ENCODE measurements around the gene BTD. TPM values are rescaled to one million over a fixed set of nuclear protein-coding genes. Genes with fewer than 3 reads are reported as not detected.

BTD gene, protein sequence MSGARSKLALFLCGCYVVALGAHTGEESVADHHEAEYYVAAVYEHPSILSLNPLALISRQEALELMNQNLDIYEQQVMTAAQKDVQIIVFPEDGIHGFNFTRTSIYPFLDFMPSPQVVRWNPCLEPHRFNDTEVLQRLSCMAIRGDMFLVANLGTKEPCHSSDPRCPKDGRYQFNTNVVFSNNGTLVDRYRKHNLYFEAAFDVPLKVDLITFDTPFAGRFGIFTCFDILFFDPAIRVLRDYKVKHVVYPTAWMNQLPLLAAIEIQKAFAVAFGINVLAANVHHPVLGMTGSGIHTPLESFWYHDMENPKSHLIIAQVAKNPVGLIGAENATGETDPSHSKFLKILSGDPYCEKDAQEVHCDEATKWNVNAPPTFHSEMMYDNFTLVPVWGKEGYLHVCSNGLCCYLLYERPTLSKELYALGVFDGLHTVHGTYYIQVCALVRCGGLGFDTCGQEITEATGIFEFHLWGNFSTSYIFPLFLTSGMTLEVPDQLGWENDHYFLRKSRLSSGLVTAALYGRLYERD
- 5.2 and 7.1 TPM in 2 replicates for total RNA-seq (2014; rRNA removed; shearing (Covaris generic); ENCODE audit: low replicate concordance)

DNA sequence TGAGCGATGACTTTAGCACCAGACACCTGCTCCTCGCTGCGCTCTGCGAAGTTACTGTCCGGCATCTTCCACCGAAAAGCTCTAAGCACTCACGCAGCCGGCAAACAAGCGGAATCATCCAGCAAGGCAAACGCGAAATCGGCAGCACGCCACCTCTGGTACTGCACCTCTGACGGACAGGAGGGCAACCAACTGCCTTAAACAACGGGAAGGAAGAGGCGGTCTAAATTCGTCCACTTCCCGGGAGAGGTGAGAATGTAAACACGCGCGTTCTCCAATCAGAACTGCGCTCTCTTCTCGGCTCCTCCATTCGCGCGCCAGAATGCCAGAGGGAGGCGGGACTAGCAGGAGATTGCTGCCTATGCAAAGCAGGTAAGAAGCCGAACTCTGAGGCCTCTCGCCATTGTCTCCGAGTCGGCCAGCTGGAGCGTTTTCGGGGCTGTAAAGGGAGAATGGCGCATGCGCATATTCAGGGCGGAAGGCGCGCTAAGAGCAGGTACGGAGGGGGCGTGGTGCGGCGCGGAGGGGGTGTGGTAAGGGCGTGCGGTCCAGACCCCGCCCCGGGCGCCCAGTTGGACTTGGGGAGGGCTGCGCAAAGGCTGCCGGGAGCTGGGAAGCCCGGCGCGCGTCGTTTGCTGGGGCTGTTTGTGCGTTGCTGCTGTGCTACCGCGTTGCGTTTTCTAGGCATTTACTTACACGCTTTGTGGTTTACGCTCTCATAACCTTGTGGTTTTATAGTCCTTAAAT lies at the start of gene BTD, which contains the start of gene HACL1:
Gene BTD (plus strand): TSS at position 347 of the 747 bp plus-strand sequence. CDS start 33,695 bp downstream, outside the sequence.
Gene HACL1 (minus strand): TSS at position 171 of the 747 bp plus-strand sequence. CDS start 106 bp downstream, at position 65.
- peak within 1 kb of the TSS; percentile 84 for H2AFZ ChIP-seq (ENCODE audit: low read length)
- H3K27ac ChIP-seq (ENCODE audit: low read length) = peak within 1 kb of the TSS; percentile 75
- H3K9me3 ChIP-seq (ENCODE audit: low read length) = no peaks in the 10 kb centered on the region
- H3K9me2 ChIP-seq (replicated peaks; ENCODE audit: insufficient read depth, low read length) = no peaks in the 10 kb centered on the region
- H3K4me1 ChIP-seq (ENCODE audit: low read length) = peaks cover 14% of the 10 kb centered on the region
- DNase-seq = peak; percentile 100
- peak within 1 kb of the TSS; percentile 83 for H3K9ac ChIP-seq (ENCODE audit: low read length)
- peaks cover 31% of the 10 kb centered on the region; the same call in 1 of the 2 replicates for H3K36me3 ChIP-seq (ENCODE audit: insufficient read depth, low read length)
- peak within 1 kb of the TSS; percentile 91 for H3K4me3 ChIP-seq (ENCODE audit: low read length)
- H3K79me2 ChIP-seq (ENCODE audit: low read length) = peaks cover 31% of the 10 kb centered on the region
- no peaks in the 10 kb centered on the region for H4K20me1 ChIP-seq (ENCODE audit: insufficient read depth, low read depth, low read length)
- peak within 1 kb of the TSS; percentile 97 for H3K4me2 ChIP-seq (ENCODE audit: low read depth, low read length, poor library complexity, severe bottlenecking)
- H3K27me3 ChIP-seq (ENCODE audit: low read length) = no peaks in the 10 kb centered on the region

GRCh38 chr3:15551902-15552301 lies 49.6 kb upstream of the BTD start:
- H2AFZ ChIP-seq (ENCODE audit: low read length) = no peak overlapping the region
- H3K4me2 ChIP-seq (ENCODE audit: low read depth, low read length, poor library complexity, severe bottlenecking) = no peak overlapping the region
- H3K9me3 ChIP-seq (ENCODE audit: low read length) = no peaks in the 10 kb centered on the region
- H3K9ac ChIP-seq (ENCODE audit: low read length) = no peak overlapping the region
- no peaks in the 10 kb centered on the region for H3K27me3 ChIP-seq (ENCODE audit: low read length)
- DNase-seq = no peak
- H3K27ac ChIP-seq (ENCODE audit: low read length) = no peak overlapping the region
- no peaks in the 10 kb centered on the region for H4K20me1 ChIP-seq (ENCODE audit: insufficient read depth, low read depth, low read length)
- no peak overlapping the region for H3K4me3 ChIP-seq (ENCODE audit: low read length)
- H3K79me2 ChIP-seq (ENCODE audit: low read length) = no peaks in the 10 kb centered on the region
- no peaks in the 10 kb centered on the region for H3K36me3 ChIP-seq (ENCODE audit: insufficient read depth, low read length)
- peaks cover 7% of the 10 kb centered on the region for H3K4me1 ChIP-seq (ENCODE audit: low read length)
- H3K9me2 ChIP-seq (replicated peaks; ENCODE audit: insufficient read depth, low read length) = no peaks in the 10 kb centered on the region

GRCh38 chr3:15553749-15554148 lies 47.8 kb upstream of the BTD start:
- no peak overlapping the region for H3K9ac ChIP-seq (ENCODE audit: low read length)
- no peak overlapping the region for H3K4me2 ChIP-seq (ENCODE audit: low read depth, low read length, poor library complexity, severe bottlenecking)
- H3K27ac ChIP-seq (ENCODE audit: low read length) = no peak overlapping the region
- no peaks in the 10 kb centered on the region for H3K79me2 ChIP-seq (ENCODE audit: low read length)
- H3K9me2 ChIP-seq (replicated peaks; ENCODE audit: insufficient read depth, low read length) = no peaks in the 10 kb centered on the region
- H2AFZ ChIP-seq (ENCODE audit: low read length) = no peak overlapping the region
- H3K9me3 ChIP-seq (ENCODE audit: low read length) = no peaks in the 10 kb centered on the region
- no peaks in the 10 kb centered on the region for H3K36me3 ChIP-seq (ENCODE audit: insufficient read depth, low read length)
- no peaks in the 10 kb centered on the region for H3K27me3 ChIP-seq (ENCODE audit: low read length)
- H4K20me1 ChIP-seq (ENCODE audit: insufficient read depth, low read depth, low read length) = no peaks in the 10 kb centered on the region
- DNase-seq = no peak
- no peak overlapping the region for H3K4me3 ChIP-seq (ENCODE audit: low read length)
- H3K4me1 ChIP-seq (ENCODE audit: low read length) = peaks cover 18% of the 10 kb centered on the region

DNA sequence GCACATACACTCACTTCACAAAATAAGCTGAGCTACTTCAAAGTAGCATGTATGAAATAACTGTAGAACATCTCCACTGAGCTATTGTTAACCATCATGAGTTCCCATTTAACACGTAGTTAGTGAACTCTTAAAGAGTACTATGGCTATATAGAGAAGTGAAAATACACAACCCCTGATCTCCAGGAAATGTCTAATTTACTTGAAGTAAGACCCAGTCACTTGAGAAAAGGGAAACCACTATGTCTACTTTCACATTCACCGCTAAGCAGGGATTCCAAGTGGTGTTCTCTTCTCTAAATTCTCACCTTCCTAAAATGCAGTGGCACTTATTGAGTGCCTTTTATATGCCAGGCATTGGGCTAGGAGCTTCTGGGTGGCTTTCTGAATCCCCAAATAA lies 45.0 kb upstream of the BTD start:
- Histone ChIP-seq H3K9ac (ENCODE audit: low read length) (no peak overlapping the region), H3K4me3 (ENCODE audit: low read length) (no peak overlapping the region), H3K9me2 (replicated peaks; ENCODE audit: insufficient read depth, low read length) (no peaks in the 10 kb centered on the region), H2AFZ (ENCODE audit: low read length) (no peak overlapping the region), H3K27ac (ENCODE audit: low read length) (no peak overlapping the region), H3K36me3 (ENCODE audit: insufficient read depth, low read length) (peaks cover 8% of the 10 kb centered on the region; the same call in 1 of the 2 replicates), H3K27me3 (ENCODE audit: low read length) (no peaks in the 10 kb centered on the region), H3K4me1 (ENCODE audit: low read length) (peaks cover 18% of the 10 kb centered on the region), H3K9me3 (ENCODE audit: low read length) (no peaks in the 10 kb centered on the region), H3K4me2 (ENCODE audit: low read depth, low read length, poor library complexity, severe bottlenecking) (no peak overlapping the region), H3K79me2 (ENCODE audit: low read length) (no peaks in the 10 kb centered on the region), H4K20me1 (ENCODE audit: insufficient read depth, low read depth, low read length) (no peaks in the 10 kb centered on the region)
- DNase-seq = peak; percentile 74

DNA sequence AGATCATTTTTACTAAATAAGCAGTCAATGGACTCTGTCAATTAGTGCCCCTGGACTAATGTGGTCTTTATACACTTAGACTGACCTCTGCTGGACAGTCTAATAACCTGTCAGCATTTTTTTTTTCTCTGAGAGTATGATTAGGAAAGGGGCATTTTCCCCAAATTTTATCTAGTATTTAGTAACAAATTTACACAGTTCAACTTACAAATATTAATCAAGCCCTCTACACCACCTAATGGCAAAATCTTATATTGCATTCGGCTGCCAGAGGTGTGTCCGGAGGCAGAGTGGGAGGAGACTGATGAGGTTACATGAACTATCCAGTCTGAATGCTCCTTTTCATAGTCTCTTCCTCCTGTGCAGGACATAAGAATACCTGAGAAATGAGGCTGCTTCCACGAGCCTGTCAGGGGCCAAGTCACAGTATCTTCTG lies 44.0 kb upstream of the BTD start:
- Histone ChIP-seq H2AFZ (ENCODE audit: low read length) (0 out of 2 replicates have a peak overlapping the region, but pooled peaks have one; percentile 58), H3K4me3 (ENCODE audit: low read length) (no peak overlapping the region), H3K36me3 (ENCODE audit: insufficient read depth, low read length) (peaks cover 8% of the 10 kb centered on the region; the same call in 1 of the 2 replicates), H4K20me1 (ENCODE audit: insufficient read depth, low read depth, low read length) (no peaks in the 10 kb centered on the region), H3K4me1 (ENCODE audit: low read length) (peaks cover 18% of the 10 kb centered on the region), H3K4me2 (ENCODE audit: low read depth, low read length, poor library complexity, severe bottlenecking) (peak overlapping the region; percentile 37), H3K79me2 (ENCODE audit: low read length) (no peaks in the 10 kb centered on the region), H3K27me3 (ENCODE audit: low read length) (no peaks in the 10 kb centered on the region), H3K9me3 (ENCODE audit: low read length) (no peaks in the 10 kb centered on the region), H3K9me2 (replicated peaks; ENCODE audit: insufficient read depth, low read length) (no peaks in the 10 kb centered on the region), H3K9ac (ENCODE audit: low read length) (peak overlapping the region; percentile 21; the same call in 1 of the 2 replicates), H3K27ac (ENCODE audit: low read length) (no peak overlapping the region)
- peak; percentile 90 for DNase-seq

GRCh38 chr3:15558581-15558980 lies 43.0 kb upstream of the BTD start:
- H3K27ac ChIP-seq (ENCODE audit: low read length) = no peak overlapping the region
- no peak for DNase-seq
- no peaks in the 10 kb centered on the region for H4K20me1 ChIP-seq (ENCODE audit: insufficient read depth, low read depth, low read length)
- no peaks in the 10 kb centered on the region for H3K79me2 ChIP-seq (ENCODE audit: low read length)
- H3K9me3 ChIP-seq (ENCODE audit: low read length) = no peaks in the 10 kb centered on the region
- H3K9me2 ChIP-seq (replicated peaks; ENCODE audit: insufficient read depth, low read length) = no peaks in the 10 kb centered on the region
- peaks cover 8% of the 10 kb centered on the region; the same call in 1 of the 2 replicates for H3K36me3 ChIP-seq (ENCODE audit: insufficient read depth, low read length)
- H3K4me1 ChIP-seq (ENCODE audit: low read length) = peaks cover 18% of the 10 kb centered on the region
- no peak overlapping the region for H3K9ac ChIP-seq (ENCODE audit: low read length)
- H3K27me3 ChIP-seq (ENCODE audit: low read length) = no peaks in the 10 kb centered on the region
- no peak overlapping the region for H3K4me3 ChIP-seq (ENCODE audit: low read length)
- no peak overlapping the region for H2AFZ ChIP-seq (ENCODE audit: low read length)
- H3K4me2 ChIP-seq (ENCODE audit: low read depth, low read length, poor library complexity, severe bottlenecking) = no peak overlapping the region

GRCh38 chr3:15562560-15562959 lies 39.0 kb upstream of the BTD start:
- Histone ChIP-seq H3K4me3 (ENCODE audit: low read length) (no peak overlapping the region), H3K27ac (ENCODE audit: low read length) (no peak overlapping the region), H3K9me2 (replicated peaks; ENCODE audit: insufficient read depth, low read length) (no peaks in the 10 kb centered on the region), H3K36me3 (ENCODE audit: insufficient read depth, low read length) (peaks cover 18% of the 10 kb centered on the region; the same call in 1 of the 2 replicates), H3K79me2 (ENCODE audit: low read length) (no peaks in the 10 kb centered on the region), H2AFZ (ENCODE audit: low read length) (no peak overlapping the region), H3K27me3 (ENCODE audit: low read length) (no peaks in the 10 kb centered on the region), H3K4me1 (ENCODE audit: low read length) (peaks cover 4% of the 10 kb centered on the region), H4K20me1 (ENCODE audit: insufficient read depth, low read depth, low read length) (no peaks in the 10 kb centered on the region), H3K9ac (ENCODE audit: low read length) (no peak overlapping the region), H3K9me3 (ENCODE audit: low read length) (no peaks in the 10 kb centered on the region), H3K4me2 (ENCODE audit: low read depth, low read length, poor library complexity, severe bottlenecking) (no peak overlapping the region)
- DNase-seq = no peak

GRCh38 chr3:15563190-15563589 lies 38.4 kb upstream of the BTD start:
- no peaks in the 10 kb centered on the region for H3K9me3 ChIP-seq (ENCODE audit: low read length)
- H3K4me2 ChIP-seq (ENCODE audit: low read depth, low read length, poor library complexity, severe bottlenecking) = no peak overlapping the region
- DNase-seq = no peak
- no peaks in the 10 kb centered on the region for H3K79me2 ChIP-seq (ENCODE audit: low read length)
- H3K9me2 ChIP-seq (replicated peaks; ENCODE audit: insufficient read depth, low read length) = no peaks in the 10 kb centered on the region
- peaks cover 25% of the 10 kb centered on the region; the same call in 1 of the 2 replicates for H3K36me3 ChIP-seq (ENCODE audit: insufficient read depth, low read length)
- H3K4me3 ChIP-seq (ENCODE audit: low read length) = no peak overlapping the region
- no peaks in the 10 kb centered on the region for H3K4me1 ChIP-seq (ENCODE audit: low read length)
- no peak overlapping the region for H3K9ac ChIP-seq (ENCODE audit: low read length)
- H3K27me3 ChIP-seq (ENCODE audit: low read length) = no peaks in the 10 kb centered on the region
- H4K20me1 ChIP-seq (ENCODE audit: insufficient read depth, low read depth, low read length) = no peaks in the 10 kb centered on the region
- H2AFZ ChIP-seq (ENCODE audit: low read length) = no peak overlapping the region
- no peak overlapping the region for H3K27ac ChIP-seq (ENCODE audit: low read length)
